Stimulated activated naive CD8-positive, alpha-beta T cell treated with anti-CD3 and anti-CD28 coated beads, Interleukin-15, Interleukin-2, amounts not matched to agents 100 ng/mL and 50 ng/mL, for 24 hours (primary cell): ENCODE data around the gene CCSER2.
"Not testable (repeated sequence)": the region's sequence is repeated elsewhere in the genome, so short reads cannot be mapped to it uniquely, and the experiment has no call there.

Experiments
- H3K27ac Mint-ChIP-seq: one replicate; pipeline ENCODE4 v1.8.0; 2021; ENCODE audit warnings: mild to moderate bottlenecking, mixed read lengths
- H3K27me3 Mint-ChIP-seq: one replicate; pipeline ENCODE4 v1.8.0; 2021; ENCODE audit warnings: mixed read lengths
- H3K36me3 Mint-ChIP-seq: one replicate; pipeline ENCODE4 v1.8.0; 2021; ENCODE audit warnings: low read depth, mixed read lengths
- H3K4me1 Mint-ChIP-seq: one replicate; pipeline ENCODE4 v1.8.0; 2021; ENCODE audit warnings: low read depth, mixed read lengths
- H3K4me3 Mint-ChIP-seq: one replicate; pipeline ENCODE4 v1.8.0; 2021; ENCODE audit warnings: mild to moderate bottlenecking, mixed read lengths
- H3K9me3 Mint-ChIP-seq: one replicate; pipeline ENCODE4 v1.8.0; 2021; ENCODE audit warnings: mixed read lengths

CCSER2 gene

DNA sequence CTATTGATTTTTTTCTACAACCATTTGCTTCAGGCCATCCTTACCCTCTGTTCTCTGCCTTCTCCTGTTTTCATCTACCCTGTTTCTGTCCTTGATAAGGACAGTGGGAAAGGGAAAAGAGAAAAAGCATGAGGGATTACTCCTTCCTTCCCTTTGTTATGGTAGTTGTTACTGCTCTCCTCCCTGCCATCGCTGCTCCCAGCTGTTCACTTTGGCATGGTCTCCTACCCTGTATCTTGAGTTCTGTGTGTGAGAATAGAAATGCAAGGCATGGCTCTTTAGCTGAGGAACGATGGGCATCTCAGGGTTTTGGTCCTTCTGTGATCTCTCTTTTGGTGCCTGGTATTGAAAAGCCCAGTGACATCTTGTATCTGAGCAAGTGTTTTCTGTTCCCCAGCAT is 6.4 kb downstream of the CCSER2 start:
- no peak overlapping the region for H3K4me3 Mint-ChIP-seq
- peaks cover 3% of the 10 kb centered on the region for H3K36me3 Mint-ChIP-seq
- no peaks in the 10 kb centered on the region for H3K9me3 Mint-ChIP-seq
- peaks cover 23% of the 10 kb centered on the region for H3K4me1 Mint-ChIP-seq
- H3K27me3 Mint-ChIP-seq, result no peaks in the 10 kb centered on the region
- H3K27ac Mint-ChIP-seq, result peak overlapping the region; percentile 88

- H3K4me1 Mint-ChIP-seq, result peaks cover 22% of the 10 kb centered on the region
- no peaks in the 10 kb centered on the region for H3K9me3 Mint-ChIP-seq
- H3K27me3 Mint-ChIP-seq, result no peaks in the 10 kb centered on the region
- peaks cover 5% of the 10 kb centered on the region for H3K36me3 Mint-ChIP-seq
- no peak overlapping the region for H3K4me3 Mint-ChIP-seq
- peak overlapping the region; percentile 88 for H3K27ac Mint-ChIP-seq
Observed at GRCh38 chr10:84335516-84335915, 7.1 kb downstream of the CCSER2 start.

- no peaks in the 10 kb centered on the region for H3K27me3 Mint-ChIP-seq
- no peak overlapping the region for H3K27ac Mint-ChIP-seq
- no peaks in the 10 kb centered on the region for H3K9me3 Mint-ChIP-seq
- H3K4me3 Mint-ChIP-seq, result no peak overlapping the region
- H3K4me1 Mint-ChIP-seq, result peaks cover 22% of the 10 kb centered on the region
- H3K36me3 Mint-ChIP-seq, result peaks cover 10% of the 10 kb centered on the region
Observed at GRCh38 chr10:84336406-84337090, 8.2 kb downstream of the CCSER2 start.

GRCh38 chr10:84337199-84337598 is 8.8 kb downstream of the CCSER2 start:
- no peaks in the 10 kb centered on the region for H3K9me3 Mint-ChIP-seq
- H3K4me1 Mint-ChIP-seq, result peaks cover 23% of the 10 kb centered on the region
- no peak overlapping the region for H3K4me3 Mint-ChIP-seq

GRCh38 chr10:84339025-84339424 is 10.6 kb downstream of the CCSER2 start:
- Mint-ChIP-seq H3K4me3 (no peak overlapping the region), H3K4me1 (peaks cover 41% of the 10 kb centered on the region), H3K36me3 (peaks cover 11% of the 10 kb centered on the region), H3K9me3 (no peaks in the 10 kb centered on the region), H3K27me3 (no peaks in the 10 kb centered on the region), H3K27ac (no peak overlapping the region)

More at GRCh38 chr10:84337199-84337598, 8.8 kb downstream of the CCSER2 start:
- Mint-ChIP-seq H3K27ac (no peak overlapping the region), H3K27me3 (no peaks in the 10 kb centered on the region), H3K36me3 (peaks cover 11% of the 10 kb centered on the region)

GRCh38 chr10:84340187-84340586 is 11.8 kb downstream of the CCSER2 start:
- peaks cover 53% of the 10 kb centered on the region for H3K4me1 Mint-ChIP-seq
- no peaks in the 10 kb centered on the region for H3K9me3 Mint-ChIP-seq
- peaks cover 20% of the 10 kb centered on the region for H3K36me3 Mint-ChIP-seq
- no peak overlapping the region for H3K27ac Mint-ChIP-seq
- no peak overlapping the region for H3K4me3 Mint-ChIP-seq
- H3K27me3 Mint-ChIP-seq, result no peaks in the 10 kb centered on the region

DNA sequence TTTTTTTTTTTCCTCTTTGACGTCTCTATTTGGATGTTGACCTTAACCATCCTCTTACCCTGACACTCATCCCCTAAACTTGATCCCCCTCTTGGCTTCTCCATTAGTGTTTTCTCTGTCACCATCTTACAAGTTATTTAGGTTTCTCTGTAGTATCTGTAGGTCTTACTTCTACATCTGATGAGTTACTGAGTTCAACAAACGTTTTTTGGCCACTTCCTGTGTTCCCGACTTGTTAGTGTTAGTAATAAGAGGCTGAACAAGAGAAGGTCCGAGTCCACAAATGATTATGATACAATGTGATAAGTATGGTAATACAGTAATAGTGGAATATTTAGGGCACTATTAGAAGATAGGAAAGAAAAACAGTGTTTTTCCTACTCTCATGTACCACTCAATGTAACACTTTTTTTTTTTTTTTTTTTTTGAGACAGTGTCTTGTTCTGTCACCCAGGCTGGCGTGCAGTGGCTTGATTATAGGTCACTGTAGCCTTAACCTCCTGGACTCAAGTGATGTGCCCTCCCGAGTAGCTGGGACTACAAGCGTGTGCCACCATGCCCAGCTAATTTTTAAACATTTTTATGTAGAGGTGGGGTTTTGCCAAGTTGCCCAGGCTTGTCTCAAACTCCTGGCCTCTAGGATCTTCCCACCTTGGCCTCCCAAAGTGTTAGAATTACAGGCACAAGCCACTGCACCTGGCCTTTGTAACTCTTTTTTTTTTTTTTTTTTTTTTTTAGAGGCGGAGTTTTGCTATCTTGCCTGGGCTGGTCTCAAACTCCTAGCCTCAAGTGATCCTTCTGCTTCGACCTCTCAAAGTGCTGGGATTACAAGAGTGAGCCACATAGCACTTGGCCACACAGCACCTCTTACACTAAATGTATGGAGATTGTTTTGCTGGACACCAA is 12.5 kb downstream of the CCSER2 start:
- H3K36me3 Mint-ChIP-seq, result peaks cover 20% of the 10 kb centered on the region
- no peaks in the 10 kb centered on the region for H3K9me3 Mint-ChIP-seq
- H3K27me3 Mint-ChIP-seq, result no peaks in the 10 kb centered on the region
- no peak overlapping the region for H3K27ac Mint-ChIP-seq
- peaks cover 54% of the 10 kb centered on the region for H3K4me1 Mint-ChIP-seq
- peak overlapping the region; percentile 64 for H3K4me3 Mint-ChIP-seq

DNA sequence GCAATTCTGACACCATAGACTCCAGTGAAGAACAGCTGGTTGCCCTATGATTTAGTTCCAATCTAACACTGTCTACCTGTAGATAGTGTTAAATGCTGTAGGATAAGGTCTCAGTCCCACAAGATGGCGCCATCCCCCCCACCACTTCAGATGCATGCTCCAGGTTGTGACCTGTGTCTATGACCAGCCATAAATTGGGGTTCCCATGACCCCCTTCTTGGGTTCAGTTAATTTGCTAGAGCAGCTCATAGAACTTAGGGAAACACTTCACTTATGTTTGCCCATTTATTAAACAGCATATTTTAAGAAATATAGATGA is 13.1 kb downstream of the CCSER2 start:
- Mint-ChIP-seq H3K27me3 (no peaks in the 10 kb centered on the region), H3K9me3 (no peaks in the 10 kb centered on the region), H3K27ac (peak overlapping the region; percentile 76), H3K4me3 (peak overlapping the region; percentile 64), H3K4me1 (peaks cover 54% of the 10 kb centered on the region), H3K36me3 (peaks cover 20% of the 10 kb centered on the region)

DNA sequence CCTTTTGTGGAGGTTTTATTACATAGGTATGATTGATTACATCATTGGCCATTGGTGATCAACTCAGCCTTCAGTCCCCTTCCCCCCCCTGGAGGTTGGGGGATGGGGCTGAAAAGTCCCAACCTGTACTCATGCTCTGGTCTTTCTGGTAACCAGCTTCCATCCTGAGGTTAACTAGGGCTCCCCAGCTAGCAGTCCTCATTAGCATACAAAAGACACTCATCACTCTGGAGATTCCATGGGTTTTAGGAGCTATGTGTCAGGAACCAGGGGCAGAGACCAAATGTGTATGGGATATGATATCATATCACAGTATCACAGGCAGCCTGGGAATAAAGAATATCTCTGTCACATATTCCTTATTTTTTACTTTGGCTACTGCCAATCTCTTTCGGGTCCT is 13.6 kb downstream of the CCSER2 start:
- Mint-ChIP-seq H3K27ac (peak overlapping the region; percentile 76), H3K4me1 (peaks cover 54% of the 10 kb centered on the region), H3K36me3 (peaks cover 23% of the 10 kb centered on the region)

GRCh38 chr10:84342584-84342983 is 14.2 kb downstream of the CCSER2 start:
- Mint-ChIP-seq H3K4me3 (peak overlapping the region; percentile 64), H3K4me1 (peaks cover 54% of the 10 kb centered on the region), H3K27me3 (no peaks in the 10 kb centered on the region), H3K9me3 (no peaks in the 10 kb centered on the region), H3K36me3 (peaks cover 25% of the 10 kb centered on the region), H3K27ac (peak overlapping the region; percentile 76)

More for the DNA sequence above, 13.6 kb downstream of the CCSER2 start:
- Mint-ChIP-seq H3K4me3 (peak overlapping the region; percentile 64), H3K9me3 (no peaks in the 10 kb centered on the region), H3K27me3 (no peaks in the 10 kb centered on the region)

GRCh38 chr10:84343831-84344230 is 15.4 kb downstream of the CCSER2 start:
- Mint-ChIP-seq H3K4me3 (no peak overlapping the region), H3K36me3 (peaks cover 25% of the 10 kb centered on the region), H3K27ac (no peak overlapping the region), H3K4me1 (peaks cover 62% of the 10 kb centered on the region), H3K27me3 (no peaks in the 10 kb centered on the region), H3K9me3 (no peaks in the 10 kb centered on the region)

DNA sequence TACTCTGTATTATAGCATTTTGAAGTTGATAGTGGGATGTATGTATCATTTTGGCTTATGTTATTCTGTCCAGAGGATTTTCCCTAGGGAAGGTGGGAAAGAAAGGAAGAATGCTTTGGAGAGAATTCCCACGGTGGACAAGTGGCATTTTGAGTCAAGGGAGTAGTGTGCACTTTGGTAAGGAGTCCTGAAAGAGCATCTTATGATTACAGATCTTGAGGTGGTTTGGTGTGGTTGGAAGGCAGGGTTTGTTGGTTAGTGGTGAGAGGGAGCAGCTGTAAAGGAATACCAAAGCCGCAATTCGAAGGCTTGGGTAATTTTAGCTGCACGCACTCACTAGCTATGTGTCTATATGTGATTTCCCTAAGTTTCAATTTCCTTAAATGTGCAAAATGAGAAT is 16.1 kb downstream of the CCSER2 start:
- H3K4me3 Mint-ChIP-seq, result peak overlapping the region; percentile 15
- H3K4me1 Mint-ChIP-seq, result peaks cover 69% of the 10 kb centered on the region
- peak overlapping the region; percentile 64 for H3K27ac Mint-ChIP-seq
- no peaks in the 10 kb centered on the region for H3K27me3 Mint-ChIP-seq
- H3K36me3 Mint-ChIP-seq, result peaks cover 22% of the 10 kb centered on the region
- no peaks in the 10 kb centered on the region for H3K9me3 Mint-ChIP-seq

GRCh38 chr10:84347575-84348002 is 19.2 kb downstream of the CCSER2 start:
- not testable (repeated sequence) for H3K9me3 Mint-ChIP-seq, H3K27ac Mint-ChIP-seq, H3K4me3 Mint-ChIP-seq, H3K27me3 Mint-ChIP-seq
- Mint-ChIP-seq H3K4me1 (peaks cover 50% of the 10 kb centered on the region), H3K36me3 (peaks cover 13% of the 10 kb centered on the region)

DNA sequence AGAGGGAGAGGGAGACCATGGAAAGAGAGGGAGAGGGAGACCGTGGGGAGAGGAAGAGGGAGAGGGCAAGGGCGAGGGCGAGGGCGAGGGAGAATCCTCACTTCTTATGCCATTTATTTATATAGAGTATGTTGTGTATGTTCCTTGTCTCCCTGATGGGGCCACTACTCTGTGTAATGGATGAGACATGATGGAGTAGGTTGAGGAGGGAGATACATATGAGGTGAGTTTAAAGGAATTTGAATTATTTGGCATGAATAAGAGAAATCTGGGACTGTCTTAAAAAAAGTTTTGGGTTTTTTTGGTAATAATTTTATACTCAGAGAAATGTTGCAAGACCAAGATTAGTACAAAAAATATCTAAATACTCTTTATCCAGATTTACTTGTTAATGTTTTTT is 20.1 kb downstream of the CCSER2 start:
- H3K4me1 Mint-ChIP-seq, result peaks cover 50% of the 10 kb centered on the region

GRCh38 chr10:84348860-84349259 is 20.5 kb downstream of the CCSER2 start:
- Mint-ChIP-seq H3K27me3 (no peaks in the 10 kb centered on the region), H3K4me3 (no peak overlapping the region), H3K9me3 (no peaks in the 10 kb centered on the region), H3K4me1 (peaks cover 50% of the 10 kb centered on the region), H3K27ac (peak overlapping the region; percentile 17), H3K36me3 (peaks cover 13% of the 10 kb centered on the region)

More for the DNA sequence above, 20.1 kb downstream of the CCSER2 start:
- Mint-ChIP-seq H3K9me3 (no peaks in the 10 kb centered on the region), H3K36me3 (peaks cover 13% of the 10 kb centered on the region), H3K4me3 (no peak overlapping the region), H3K27me3 (no peaks in the 10 kb centered on the region), H3K27ac (no peak overlapping the region)
